HG03354 (cell line): ENCODE measurements around the gene MEGF11.

Source experiments
- ATAC-seq: cut with Tn5 transposase; IDR thresholded peaks from one replicate; pipeline ENCODE4 v1.9.1; 2021; ENCODE audit warnings: mild to moderate bottlenecking; ENCODE audit not compliant: unreplicated experiment, poor library complexity, severe bottlenecking

The MEGF11 gene

DNA sequence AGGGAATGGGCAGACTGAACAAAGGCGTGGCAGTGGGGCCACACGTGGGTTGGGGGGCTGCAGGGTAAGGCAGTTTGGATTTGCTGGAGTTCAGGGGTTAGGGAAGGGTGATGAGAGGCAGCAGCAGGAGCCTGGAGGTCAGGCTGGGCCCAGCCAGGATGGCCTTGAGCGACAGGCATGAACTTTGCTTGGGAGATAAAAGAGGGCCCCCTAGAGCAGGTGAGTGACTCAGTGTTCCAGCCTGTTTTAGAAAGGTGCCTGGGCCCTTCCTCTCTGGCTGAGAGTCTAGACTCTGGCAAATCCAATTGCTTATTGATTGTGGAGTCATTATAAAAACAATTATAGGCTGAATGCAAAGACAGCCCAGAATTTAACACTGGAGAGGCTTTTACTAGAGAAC is 309.1 kb downstream of the MEGF11 start:
- ATAC-seq: no peak

DNA sequence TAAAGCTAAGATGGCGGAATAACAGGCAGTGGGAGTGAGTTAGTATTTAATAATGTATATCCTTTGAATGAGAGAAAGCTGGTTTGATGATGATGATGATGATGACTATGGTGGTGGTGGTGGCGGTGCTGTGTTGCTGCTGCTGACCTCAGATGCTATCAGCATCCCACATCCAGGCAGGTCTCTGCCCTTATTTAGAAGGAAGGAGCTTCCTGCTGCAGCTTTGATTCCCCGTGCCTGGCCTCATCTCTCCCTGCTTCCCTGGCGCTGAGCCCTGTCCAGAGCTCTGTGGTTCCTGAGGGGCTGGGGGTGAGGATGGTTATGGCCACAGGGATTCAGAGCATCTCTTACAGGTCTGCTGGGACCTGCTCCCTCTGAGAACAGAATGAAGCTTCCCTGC is 311.1 kb downstream of the MEGF11 start:
- no peak for ATAC-seq

DNA sequence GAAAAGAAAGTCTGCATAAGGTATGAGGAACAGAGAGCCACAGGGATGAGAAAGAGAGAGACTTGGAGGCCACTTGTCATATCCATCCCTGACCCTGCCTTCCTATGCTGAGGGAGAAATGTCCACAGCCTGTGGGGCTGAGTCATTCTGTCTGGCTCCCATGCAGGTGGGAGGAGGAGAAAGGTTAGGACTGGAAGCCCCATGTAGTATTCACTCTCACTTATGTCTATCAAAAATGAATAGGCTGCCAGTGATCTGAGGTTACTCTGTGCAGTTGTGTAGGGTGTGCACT is 313.0 kb downstream of the MEGF11 start:
- ATAC-seq: no peak

DNA sequence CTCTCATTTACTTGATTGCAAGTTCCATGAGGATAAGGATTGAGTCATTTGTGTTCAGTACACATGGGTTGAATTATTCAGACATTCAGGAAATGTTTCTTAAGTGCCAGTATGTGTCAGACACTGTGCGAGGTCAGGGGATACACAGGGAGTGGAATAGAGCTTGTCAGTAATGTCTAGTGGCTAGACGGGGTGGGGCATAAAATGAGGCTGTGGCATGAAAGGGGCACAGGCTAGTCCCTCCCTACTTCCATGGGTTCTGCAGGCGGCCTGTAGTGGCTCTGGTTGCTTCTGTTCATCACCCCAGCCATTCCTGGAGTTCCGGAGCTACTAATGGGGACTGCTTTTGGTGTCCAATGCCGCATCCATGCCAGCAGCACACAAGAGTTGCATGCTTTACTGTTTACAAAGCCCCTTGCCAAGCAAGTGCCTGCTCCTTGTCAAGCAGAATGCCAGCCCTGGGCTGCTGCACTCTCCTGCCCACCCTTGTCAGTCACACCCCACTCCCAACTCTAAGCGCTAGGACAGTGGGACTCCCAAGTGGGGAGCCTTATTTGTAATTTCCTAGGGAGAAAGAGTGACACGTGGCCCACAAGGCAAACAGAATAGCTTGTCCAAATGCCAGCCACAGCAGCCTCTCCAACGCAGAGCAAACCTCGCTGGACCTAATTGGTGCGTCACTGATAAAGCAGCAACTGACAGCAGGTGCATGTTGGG is 313.5 kb downstream of the MEGF11 start:
- ATAC-seq: no peak

DNA sequence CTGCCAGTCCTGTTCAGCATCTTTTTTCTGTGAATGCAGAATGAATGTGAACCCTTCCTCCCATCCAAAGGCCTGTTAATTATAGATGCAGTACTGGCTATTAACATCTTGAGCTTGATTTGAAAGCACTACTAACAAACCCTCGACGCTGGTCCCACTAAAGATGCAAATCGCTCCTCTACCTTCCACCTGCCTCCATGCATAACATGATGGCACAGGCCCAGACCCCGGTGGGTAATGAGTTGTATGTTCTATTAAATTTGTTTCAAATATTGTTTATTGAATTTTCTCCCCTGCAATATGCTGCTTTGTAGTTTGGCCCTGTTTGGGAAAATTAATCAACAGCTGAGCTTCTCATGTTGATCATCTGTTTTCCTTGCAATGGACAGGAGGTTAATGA is 314.9 kb downstream of the MEGF11 start:
- no peak for ATAC-seq

DNA sequence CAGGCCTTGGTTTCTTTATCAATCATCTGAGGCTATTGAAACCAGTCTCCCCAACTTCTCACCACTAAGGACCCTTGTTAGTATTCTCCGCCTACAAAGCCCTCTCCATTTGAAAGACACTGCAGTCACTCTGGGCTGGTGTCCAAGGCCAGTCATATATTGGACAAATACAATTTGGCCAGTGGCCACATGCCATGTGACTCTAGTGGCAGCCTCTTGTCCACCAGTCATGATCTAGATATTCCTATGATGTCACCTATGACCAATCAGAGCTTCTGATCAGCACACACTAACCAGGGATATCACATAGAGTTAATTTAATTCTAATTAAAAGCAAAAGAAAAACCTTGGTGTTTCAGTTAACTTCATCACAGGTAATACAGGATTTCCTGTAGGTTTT is 316.1 kb downstream of the MEGF11 start:
- no peak for ATAC-seq

DNA sequence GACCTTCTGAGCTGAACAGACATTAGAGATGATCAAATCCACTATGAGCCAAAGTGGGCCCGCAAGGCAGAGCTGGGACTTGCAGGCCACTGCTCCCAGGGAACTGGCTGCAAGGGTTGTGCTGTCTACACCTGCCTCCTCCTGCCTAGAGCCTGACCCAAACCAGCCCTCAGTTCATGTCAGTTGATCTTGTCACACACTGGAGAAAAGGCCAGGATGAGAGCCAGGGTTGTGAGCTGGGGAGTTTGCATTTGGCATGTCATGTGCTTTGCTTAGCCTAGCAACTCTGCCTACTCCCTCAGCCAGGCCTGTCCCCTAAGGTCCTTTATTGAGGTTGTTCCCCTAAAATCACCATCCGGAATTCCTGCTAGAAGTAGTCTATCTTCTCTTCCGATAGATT is 316.5 kb downstream of the MEGF11 start:
- no peak for ATAC-seq

DNA sequence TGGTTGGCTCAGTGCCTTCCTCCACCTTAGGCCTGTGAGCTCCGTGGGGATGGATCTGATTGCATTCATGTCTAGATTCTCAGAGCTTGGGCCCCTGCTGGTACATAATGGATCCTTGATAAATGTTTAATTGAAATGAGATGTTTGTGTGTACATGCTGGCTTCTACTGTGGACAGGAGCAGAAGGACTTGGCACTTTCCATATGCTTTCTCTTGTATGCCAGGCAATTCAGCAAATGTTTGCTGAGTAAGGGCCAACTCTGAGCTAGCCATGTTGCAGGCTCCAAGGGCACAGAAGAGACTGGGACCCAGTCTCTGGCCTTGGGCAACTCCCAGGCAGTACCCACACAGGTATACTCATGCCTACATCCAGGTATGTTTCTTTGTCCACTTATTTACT is 317.3 kb downstream of the MEGF11 start:
- ATAC-seq: no peak

DNA sequence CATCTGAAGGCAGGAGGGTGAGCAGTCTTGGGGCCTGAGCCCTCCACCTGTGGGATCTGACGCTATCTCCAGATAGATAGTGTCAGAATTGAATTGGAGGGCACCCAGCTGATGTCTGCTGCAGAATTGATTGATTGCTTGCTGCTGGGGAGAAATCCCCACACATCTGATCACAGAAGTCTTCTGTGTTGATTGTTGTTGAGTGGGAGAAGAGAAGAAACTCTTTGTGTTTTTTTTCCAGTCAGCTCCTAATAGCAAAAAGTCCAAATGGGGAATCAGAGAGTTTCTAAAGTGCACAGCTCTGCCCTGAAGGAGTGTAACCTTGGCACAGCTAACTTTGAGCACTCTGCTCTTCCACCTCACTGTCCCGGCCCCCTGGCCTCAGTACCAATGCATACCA is 318.2 kb downstream of the MEGF11 start:
- no peak for ATAC-seq

DNA sequence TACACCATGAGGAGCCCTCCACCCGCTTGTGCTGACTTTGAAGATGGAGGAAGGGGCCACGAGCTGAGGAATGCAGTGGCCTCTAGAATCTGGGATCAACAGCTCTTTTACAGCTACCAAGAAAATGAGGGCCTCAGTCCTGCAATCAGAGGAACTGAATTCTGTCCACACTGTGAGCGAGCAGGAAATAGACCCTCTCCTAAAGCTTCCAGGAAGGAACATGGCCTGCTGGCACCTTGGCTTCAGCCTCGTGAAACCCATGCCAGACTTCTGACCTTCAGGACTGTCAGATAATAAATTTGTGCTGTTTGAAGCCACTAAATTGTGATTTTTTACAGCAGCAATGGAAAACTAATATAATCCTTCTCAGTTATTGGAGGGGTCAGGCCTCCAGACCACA is 322.3 kb downstream of the MEGF11 start:
- ATAC-seq: no peak

DNA sequence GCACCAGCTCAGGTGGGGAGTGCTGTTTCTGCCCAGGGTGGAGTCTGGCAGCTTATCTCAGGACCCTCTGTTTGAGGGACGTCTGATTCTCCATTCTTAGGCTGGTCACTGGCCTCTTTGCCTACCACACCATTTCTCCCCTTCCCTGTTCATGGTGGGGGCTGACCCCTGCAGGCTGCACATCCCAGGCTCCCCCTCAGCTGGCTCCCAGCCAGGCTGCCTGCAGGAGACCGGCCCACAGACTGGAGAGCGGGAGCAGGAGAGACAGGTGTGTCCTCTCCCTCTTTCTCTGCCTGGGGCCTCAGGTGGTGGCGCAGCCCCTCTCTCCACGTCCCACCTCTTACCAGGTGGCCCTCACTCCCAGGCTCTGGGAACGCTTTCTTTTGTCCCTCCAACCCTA is 323.4 kb downstream of the MEGF11 start:
- no peak for ATAC-seq

DNA sequence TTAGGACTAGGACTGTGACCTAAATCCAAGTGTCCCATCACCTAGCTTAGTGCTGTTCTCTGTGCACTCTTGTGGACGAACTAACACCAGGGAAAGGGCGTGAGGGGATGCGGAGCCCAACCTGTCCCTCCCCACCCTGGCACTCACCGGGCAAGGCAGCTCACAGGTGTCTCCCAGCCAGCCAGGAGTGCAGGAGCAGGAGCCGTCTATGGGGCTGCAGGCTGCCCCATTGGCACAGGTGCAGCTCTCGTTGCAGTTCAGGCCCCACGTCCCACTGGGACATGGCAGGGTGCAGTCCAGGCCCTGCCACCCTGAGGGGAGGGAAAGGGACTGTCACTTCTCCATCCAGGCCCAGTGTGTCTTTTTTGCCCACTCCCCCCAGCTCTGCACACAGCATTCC is 324.0 kb downstream of the MEGF11 start:
- no peak for ATAC-seq

DNA sequence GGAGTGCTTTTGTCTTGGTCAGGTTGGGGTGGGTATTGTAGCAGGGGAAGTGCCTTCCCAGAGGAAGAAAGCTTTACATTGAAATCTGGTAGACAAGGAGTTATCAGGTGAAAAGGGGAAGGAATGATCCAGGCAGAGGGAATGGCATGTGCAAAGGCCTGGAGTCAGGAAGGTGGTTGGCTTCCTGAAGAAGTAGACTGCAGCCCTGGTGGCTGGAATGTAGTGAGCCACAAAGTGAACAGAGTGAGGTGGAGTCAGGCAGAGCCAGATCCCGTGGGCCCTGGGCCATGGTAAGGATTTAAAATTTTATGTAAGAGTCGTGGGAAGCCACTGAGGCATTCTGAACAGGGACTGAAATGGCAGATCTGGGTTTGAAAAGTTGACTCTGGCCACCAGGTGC is 326.0 kb downstream of the MEGF11 start:
- no peak for ATAC-seq

DNA sequence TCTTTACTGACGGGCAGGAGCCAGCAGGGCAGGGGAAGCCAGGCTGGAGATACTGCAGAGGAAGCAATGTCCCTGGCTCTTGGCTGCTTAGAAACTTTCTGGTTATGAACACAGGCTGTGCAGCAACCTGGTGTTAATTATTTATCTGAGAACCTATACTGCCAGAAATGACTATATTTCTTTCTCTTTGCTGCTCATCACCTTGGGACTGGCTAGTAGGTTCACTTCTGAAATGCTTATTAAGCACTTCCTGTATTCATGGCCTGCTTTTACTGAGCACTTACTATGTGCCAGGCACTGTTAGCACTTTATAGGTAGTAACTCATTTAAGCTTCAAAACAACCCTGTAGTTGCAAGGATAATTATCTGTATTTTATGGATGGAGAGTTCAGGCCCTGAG is 326.7 kb downstream of the MEGF11 start:
- peak; percentile 75 for ATAC-seq

DNA sequence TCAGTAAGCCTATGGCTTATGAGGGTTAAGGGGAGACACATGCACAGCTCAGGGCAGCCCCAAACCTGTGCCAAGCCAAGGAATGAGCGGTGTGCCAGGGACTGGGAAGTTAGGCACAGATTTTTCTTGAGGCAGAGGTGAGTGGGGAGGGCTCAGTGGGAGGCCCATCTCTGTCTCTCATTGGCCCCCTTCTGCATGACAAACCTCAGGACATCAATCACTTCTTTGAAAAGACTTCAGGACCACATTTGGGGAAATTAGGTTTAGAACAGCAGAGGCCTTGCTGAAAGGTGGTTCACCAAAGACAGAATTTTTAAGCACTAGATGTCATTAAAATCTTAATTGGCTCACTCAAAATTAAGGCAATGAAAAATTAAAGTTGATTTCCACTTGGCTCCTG is 327.1 kb downstream of the MEGF11 start:
- ATAC-seq: no peak

DNA sequence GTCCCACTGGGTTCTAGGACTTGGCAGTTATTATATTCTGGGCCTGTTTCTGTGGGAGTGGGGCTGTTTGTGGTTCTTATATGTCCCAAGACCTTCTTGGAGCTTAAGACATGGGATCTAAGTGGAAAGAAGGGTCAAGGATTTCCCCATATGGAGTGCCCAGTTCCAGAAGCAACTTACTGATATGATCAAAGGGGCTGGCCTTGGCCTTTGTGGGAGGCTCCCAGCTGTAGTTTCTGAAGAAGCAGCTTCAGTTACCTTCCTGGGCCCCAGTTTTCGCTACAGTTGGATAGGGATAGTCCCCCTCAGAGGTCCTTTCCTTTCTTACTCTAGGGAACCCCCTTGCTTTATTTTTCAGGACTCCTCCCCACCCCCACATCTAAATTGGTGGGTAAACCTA is 328.2 kb downstream of the MEGF11 start:
- no peak for ATAC-seq

DNA sequence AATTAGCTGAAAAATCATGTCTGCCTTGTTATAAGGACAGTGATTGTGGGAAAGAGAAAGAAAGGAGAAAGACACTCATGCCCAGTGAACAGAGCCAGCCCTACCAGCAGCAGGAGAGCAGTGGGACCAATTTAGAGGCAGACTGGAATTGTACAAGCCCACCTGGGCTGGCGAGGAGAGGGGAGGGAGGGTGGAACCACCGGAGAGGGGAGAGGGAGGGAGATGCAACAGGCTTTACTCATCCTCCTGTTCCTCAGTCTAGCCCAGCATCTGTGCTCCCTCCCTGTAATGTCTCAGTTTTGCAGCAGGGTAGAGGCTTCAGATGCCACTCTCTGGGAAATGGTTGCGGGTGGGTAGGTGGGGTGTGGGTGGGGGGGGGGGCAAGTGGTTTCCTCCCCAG is 329.5 kb downstream of the MEGF11 start:
- ATAC-seq: no peak

DNA sequence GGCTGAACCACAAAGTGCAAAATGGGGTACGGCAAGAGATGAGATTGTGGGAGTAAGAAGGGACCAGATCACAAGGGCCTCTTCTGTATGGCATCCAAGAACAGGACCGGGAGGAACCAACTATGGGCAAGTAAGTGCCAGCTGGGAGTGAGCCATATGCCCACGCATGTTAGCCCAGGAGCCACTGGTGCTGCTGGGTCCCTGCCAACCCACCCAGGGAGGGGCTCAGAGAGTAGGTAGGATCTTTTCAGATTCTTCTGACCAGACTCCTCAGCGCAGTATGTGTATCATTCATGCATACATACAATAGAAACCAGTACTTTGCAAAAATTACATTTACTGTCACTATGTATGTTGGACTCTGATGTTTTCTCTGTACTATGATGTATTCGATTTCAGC is 330.3 kb downstream of the MEGF11 start:
- ATAC-seq: no peak

DNA sequence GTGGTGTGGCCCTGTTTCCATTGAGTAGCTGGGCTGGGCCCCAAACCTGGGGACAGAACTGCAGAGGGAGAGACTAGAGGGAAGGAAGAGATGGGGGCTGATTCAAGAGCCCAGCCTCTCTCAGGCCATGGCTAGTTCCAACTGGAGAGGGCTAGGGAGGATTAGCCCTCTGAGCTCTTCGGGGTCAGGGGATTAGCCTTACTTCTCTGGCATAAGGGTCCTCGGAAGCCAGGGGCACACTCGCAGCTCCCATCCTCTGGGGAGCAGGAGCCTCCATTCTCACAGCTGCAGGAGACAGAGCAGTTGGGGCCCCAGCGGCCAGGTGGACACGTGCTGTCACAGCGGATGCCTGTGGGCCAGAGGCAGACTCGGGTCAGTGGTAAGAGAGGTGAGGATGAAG is 330.9 kb downstream of the MEGF11 start:
- no peak for ATAC-seq

DNA sequence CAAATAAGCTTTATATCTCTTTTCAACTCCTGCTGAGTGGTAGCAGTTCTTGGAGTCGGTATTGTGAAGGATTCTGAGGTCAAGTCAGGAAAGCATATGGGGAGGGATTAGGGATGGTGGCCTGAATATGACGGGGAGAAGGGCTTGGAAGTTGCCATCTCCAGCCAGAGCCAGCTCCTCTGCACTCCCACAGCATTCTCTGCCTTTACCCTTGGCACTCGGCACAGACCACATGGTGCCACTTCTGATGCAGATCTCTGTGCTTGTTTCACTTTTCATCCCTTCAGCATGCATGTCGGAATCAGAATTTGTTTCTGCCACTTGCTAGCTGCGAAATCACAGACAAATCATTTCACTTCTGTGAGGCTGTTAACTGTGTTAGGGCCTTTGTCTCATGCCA is 331.8 kb downstream of the MEGF11 start:
- ATAC-seq: no peak

DNA sequence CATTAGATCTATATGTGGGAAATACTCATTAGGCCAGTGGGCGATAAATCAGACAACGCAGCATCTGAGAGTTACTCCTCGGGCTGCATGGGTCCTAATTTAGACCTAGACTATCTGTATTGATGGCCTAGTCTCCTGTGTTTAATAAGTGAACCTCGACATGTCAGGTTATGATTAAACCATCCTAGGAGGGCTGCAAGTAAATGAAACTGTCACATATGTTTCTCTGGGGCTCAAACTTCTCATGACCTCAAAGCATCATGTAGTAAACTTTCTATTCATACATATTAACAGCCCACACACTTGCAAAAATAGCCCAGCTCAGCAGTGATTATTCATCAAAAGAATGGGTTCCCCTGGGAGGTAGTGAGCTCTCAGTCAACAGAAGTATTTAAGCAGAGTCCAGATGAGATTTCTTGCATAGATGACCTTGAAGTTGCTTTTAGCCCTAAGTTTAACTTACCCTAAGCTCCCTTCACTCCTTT is 332.7 kb downstream of the MEGF11 start:
- peak; percentile 53 for ATAC-seq

DNA sequence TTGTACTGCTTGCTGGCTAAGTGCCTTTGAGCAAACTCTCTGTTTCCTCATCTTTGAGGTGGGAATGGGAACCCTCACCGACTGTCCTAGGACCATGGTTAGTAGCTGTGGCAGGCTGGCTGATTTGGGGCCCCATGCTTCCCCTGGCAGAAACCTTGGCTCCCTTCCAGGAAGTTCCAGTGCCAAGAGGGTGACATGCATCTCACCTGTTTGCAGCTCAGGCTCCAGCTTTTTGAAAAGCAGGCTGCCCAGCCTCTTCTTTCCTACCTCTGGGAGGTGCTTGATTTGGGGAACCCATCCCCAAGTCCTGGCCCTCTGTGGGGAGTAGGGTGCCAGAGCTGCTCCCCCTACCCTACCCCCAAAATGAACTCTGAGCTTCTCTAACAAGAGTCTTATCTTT is 333.4 kb downstream of the MEGF11 start:
- no peak for ATAC-seq
